Measurements from ENCODE around the gene OR1S2. TPM values are rescaled to one million over a fixed set of nuclear protein-coding genes. Genes with fewer than 3 reads are reported as not detected.
"Not testable (repeated sequence)": the region's sequence is repeated elsewhere in the genome, so short reads cannot be mapped to it uniquely, and the experiment has no call there.

Gene OR1S2, protein sequence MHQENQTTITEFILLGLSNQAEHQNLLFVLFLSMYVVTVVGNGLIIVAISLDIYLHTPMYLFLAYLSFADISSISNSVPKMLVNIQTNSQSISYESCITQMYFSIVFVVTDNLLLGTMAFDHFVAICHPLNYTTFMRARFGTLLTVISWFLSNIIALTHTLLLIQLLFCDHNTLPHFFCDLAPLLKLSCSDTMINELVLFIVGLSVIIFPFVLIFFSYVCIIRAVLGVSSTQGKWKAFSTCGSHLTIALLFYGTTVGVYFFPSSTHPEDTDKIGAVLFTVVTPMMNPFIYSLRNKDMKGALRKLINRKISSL
- polyA plus RNA-seq (2013, experiment 1 of 2) = not detected
- not detected for polyA plus RNA-seq (2013, experiment 2 of 2)

DNA sequence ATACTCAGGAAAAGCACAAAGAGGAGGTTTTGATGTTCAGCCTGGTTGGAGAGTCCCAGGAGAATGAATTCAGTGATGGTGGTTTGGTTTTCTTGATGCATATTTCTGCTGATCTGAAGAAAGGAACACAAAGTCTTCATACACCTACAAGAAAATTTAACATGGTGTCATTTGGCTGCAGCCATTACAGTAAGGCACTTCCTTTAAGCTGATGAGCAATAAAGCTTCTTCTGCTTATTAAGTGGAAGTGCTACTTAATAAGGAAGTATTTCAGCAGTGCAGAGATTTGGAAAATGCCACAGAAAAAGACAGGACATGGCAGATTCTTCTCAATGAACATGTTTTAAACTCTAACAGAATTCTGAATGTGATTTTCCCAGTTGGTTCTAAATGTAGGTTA, at the start of gene OR1S2:
OR1S2 (minus strand) TSS at position 101 of the 400 bp plus-strand sequence; CDS start at position 101, 0 bp downstream.
- Histone ChIP-seq H3K27me3 (ENCODE audit: insufficient read depth, low read length) (no peaks in the 10 kb centered on the region), H3K4me1 (ENCODE audit: insufficient read depth, low read length) (no peaks in the 10 kb centered on the region), H3K36me3 (ENCODE audit: insufficient read depth, low read length) (no peaks in the 10 kb centered on the region), H3K27ac (ENCODE audit: low read depth, low read length) (no peak within 1 kb of the TSS), H3K9me3 (ENCODE audit: insufficient read depth, low read depth, low read length) (no peaks in the 10 kb centered on the region), H3K9ac (ENCODE audit: low read depth, low read length) (no peak within 1 kb of the TSS), H3K4me3 (ENCODE audit: low read length) (no peak within 1 kb of the TSS)

DNA sequence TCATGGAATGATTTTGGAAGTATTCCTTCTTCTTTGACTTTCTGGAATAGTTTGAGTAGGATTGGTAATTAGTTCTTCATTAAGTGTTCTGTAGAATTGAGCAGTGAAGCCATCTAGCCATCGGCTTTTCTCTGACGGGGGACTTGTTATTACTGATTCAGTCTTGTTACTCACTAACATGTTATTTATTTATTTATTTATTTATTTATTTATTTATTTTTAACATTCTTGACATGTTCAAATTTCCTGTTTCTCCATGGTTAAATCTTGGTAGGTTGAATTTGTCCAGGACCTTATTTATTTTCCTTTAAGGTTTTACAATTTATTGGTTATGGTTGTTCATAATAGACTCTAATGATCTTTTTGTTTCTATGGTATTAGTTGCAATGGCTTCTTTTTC, 40.0 kb upstream of the OR1S2 start:
- no peaks in the 10 kb centered on the region for H3K36me3 ChIP-seq (ENCODE audit: insufficient read depth, low read length)
- no peak overlapping the region for H3K9ac ChIP-seq (ENCODE audit: low read depth, low read length)
- H3K27me3 ChIP-seq (ENCODE audit: insufficient read depth, low read length) = no peaks in the 10 kb centered on the region
- H3K9me3 ChIP-seq (ENCODE audit: insufficient read depth, low read depth, low read length) = peaks cover 19% of the 10 kb centered on the region; the same call in 1 of the 2 replicates
- no peak overlapping the region for H3K27ac ChIP-seq (ENCODE audit: low read depth, low read length)
- WGBS = no CpG with 5 or more reads among the region's 2 CpGs
- H3K4me3 ChIP-seq (ENCODE audit: low read length) = no peak overlapping the region
- H3K4me1 ChIP-seq (ENCODE audit: insufficient read depth, low read length) = no peaks in the 10 kb centered on the region

DNA sequence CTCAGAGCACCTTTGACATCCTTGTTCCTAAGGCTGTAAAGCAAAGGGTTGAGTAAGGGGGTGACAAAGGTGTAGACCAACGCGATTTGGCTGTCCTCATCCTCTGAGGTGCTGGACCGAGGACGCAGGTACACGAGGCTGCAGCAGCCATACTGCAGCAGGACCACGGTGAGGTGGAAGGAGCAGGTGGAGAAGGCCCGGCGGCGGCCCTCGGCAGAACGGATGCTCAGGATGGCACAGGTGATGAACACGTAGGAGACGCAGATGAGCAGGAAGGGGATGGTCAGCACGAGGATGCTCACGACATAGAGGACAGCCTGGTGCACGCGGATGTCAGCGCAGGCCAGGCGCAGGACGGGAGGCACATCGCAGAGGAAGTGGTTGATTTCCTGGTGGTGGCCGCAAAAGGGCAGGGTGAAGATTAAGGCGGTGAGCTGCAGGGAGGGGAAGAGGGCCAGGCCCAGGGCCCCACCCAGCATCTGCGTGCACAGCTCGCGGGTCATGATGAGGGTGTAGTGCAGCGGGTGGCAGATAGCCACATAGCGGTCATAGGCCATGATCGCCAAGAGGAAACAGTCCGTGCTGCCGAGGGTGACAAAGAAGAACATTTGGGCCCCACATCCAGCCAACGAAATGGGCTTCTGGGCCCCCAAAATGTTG, 24.1 kb upstream of the OR1S2 start:
- H3K27me3 ChIP-seq (ENCODE audit: insufficient read depth, low read length) = no peaks in the 10 kb centered on the region
- WGBS = 93% methylated on average over 32 of the region's 32 CpGs
- no peaks in the 10 kb centered on the region for H3K36me3 ChIP-seq (ENCODE audit: insufficient read depth, low read length)
- H3K4me3 ChIP-seq (ENCODE audit: low read length) = no peak overlapping the region
- H3K4me1 ChIP-seq (ENCODE audit: insufficient read depth, low read length) = no peaks in the 10 kb centered on the region
- H3K27ac ChIP-seq (ENCODE audit: low read depth, low read length) = no peak overlapping the region
- H3K9me3 ChIP-seq (ENCODE audit: insufficient read depth, low read depth, low read length) = no peaks in the 10 kb centered on the region
- no peak overlapping the region for H3K9ac ChIP-seq (ENCODE audit: low read depth, low read length)

DNA sequence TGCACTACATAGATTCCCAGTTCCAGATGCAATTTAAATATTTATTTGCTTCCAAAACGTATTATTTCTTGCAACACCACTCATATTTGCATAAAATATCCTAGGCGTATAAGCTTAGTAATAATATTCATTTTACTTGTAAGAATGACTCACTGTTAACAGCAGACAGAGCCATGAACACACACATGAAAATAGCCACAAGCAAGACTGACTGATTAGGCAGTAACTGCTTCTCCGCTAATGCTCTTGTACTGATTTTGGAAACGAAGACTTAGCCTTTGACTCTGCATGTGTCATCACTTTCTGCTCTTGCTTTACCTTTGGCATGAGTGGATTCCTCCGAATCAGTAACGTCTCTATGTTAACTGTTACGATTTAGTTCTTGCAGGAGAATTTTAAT, 18.8 kb upstream of the OR1S2 start:
- H3K9me3 ChIP-seq (ENCODE audit: insufficient read depth, low read depth, low read length) = no peaks in the 10 kb centered on the region

DNA sequence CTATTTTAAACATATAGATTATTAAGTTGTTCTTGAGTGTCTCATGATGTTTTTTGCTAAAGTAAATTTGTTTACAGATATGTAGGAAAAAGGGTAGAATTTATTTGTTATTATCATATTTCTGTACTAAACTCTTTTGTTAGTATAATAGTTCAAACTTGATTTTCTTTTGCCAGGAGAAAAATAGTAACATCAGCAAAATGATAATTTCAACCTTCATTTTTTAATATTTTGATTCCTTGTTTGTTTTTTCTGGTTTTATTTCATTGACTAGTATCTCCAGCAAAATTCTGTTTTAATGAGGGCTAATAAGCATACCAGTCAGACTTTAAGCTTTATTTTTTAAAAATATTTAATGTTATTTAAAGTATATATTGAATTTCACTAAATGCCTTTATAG, 12.5 kb upstream of the OR1S2 start:
- no peaks in the 10 kb centered on the region for H3K9me3 ChIP-seq (ENCODE audit: insufficient read depth, low read depth, low read length)
- no peak overlapping the region for H3K9ac ChIP-seq (ENCODE audit: low read depth, low read length)
- H3K4me1 ChIP-seq (ENCODE audit: insufficient read depth, low read length) = no peaks in the 10 kb centered on the region
- H3K27me3 ChIP-seq (ENCODE audit: insufficient read depth, low read length) = no peaks in the 10 kb centered on the region
- no peak overlapping the region for H3K4me3 ChIP-seq (ENCODE audit: low read length)
- no peak overlapping the region for H3K27ac ChIP-seq (ENCODE audit: low read depth, low read length)
- H3K36me3 ChIP-seq (ENCODE audit: insufficient read depth, low read length) = no peaks in the 10 kb centered on the region

More for the DNA sequence above, 18.8 kb upstream of the OR1S2 start:
- 80% methylated on average over 7 of the region's 7 CpGs for WGBS
- no peaks in the 10 kb centered on the region for H3K36me3 ChIP-seq (ENCODE audit: insufficient read depth, low read length)
- H3K27ac ChIP-seq (ENCODE audit: low read depth, low read length) = no peak overlapping the region
- no peaks in the 10 kb centered on the region for H3K27me3 ChIP-seq (ENCODE audit: insufficient read depth, low read length)
- no peak overlapping the region for H3K9ac ChIP-seq (ENCODE audit: low read depth, low read length)
- no peaks in the 10 kb centered on the region for H3K4me1 ChIP-seq (ENCODE audit: insufficient read depth, low read length)
- no peak overlapping the region for H3K4me3 ChIP-seq (ENCODE audit: low read length)

DNA sequence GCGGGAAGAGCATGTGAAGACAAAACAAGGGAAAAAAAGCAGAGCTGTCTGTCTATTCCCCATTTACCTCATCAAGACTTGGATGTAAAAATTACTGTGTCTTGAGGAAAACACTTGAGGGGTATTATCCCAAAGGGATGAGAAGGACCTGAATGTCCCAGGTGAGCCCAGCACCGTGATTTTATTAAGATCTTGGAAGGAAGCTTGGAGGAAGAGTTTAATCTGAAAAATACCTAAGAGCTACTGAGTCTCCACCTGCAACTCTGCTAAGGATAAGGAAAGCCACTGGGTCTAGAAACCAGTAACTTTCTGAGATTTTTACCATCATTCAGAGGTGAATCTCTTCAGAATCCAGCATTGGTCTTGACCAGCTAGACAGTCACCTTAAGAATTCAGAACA, 8.5 kb upstream of the OR1S2 start, which contains the start of gene OR1S1:
OR1S1 (plus strand) TSS at position 301 of the 400 bp plus-strand sequence.
- not testable (repeated sequence) for H3K27ac ChIP-seq (ENCODE audit: low read depth, low read length); H3K36me3 ChIP-seq (ENCODE audit: insufficient read depth, low read length); H3K27me3 ChIP-seq (ENCODE audit: insufficient read depth, low read length); H3K9ac ChIP-seq (ENCODE audit: low read depth, low read length); H3K9me3 ChIP-seq (ENCODE audit: insufficient read depth, low read depth, low read length); H3K4me3 ChIP-seq (ENCODE audit: low read length); H3K4me1 ChIP-seq (ENCODE audit: insufficient read depth, low read length)
- WGBS = 69% methylated on average over 1 of the region's 2 CpGs

DNA sequence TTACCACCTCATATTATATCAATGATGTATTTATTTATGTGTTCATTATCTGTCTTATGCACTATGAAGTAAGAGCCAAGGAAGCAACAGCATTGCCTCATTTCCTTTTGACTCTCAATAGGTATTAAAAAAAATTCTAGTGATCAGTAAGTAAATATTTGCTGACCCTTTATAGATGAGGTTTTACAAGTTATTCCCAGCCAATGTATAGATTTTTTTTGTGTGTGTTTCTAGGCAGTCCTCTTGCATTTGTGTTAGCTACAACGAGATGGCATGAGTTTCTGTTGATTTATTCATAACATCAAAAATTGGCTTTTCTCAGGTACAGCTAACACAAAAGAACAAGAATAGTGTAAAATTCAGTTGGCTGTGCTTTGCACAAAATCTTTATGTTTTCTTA, 4.7 kb downstream of the OR1S2 start:
- Histone ChIP-seq H3K4me3 (ENCODE audit: low read length) (no peak overlapping the region), H3K27me3 (ENCODE audit: insufficient read depth, low read length) (no peaks in the 10 kb centered on the region), H3K9ac (ENCODE audit: low read depth, low read length) (no peak overlapping the region), H3K9me3 (ENCODE audit: insufficient read depth, low read depth, low read length) (peaks cover 12% of the 10 kb centered on the region; the same call in 1 of the 2 replicates), H3K27ac (ENCODE audit: low read depth, low read length) (no peak overlapping the region), H3K36me3 (ENCODE audit: insufficient read depth, low read length) (no peaks in the 10 kb centered on the region), H3K4me1 (ENCODE audit: insufficient read depth, low read length) (no peaks in the 10 kb centered on the region)
- 60% methylated on average over 1 of the region's 1 CpG for WGBS

DNA sequence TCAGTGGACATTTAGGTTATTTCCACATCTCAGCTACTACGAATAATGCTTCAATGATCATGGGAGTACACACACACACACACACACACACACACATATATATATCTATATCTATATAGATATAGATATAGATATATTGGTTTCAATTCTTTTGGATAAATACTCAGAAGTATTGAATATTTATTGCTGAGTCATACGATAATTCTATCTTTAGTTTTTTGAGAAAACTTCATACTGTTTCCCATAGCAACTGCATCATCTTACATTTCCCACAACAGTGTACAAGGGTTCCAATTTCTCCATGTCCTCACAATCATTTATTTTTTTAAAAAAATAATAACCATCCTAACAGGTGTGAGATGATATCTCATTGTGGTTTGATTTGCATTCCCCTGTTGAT, 8.0 kb downstream of the OR1S2 start:
- H3K4me3 ChIP-seq (ENCODE audit: low read length) = no peak overlapping the region
- H3K27me3 ChIP-seq (ENCODE audit: insufficient read depth, low read length) = no peaks in the 10 kb centered on the region
- peaks cover 12% of the 10 kb centered on the region; the same call in 1 of the 2 replicates for H3K9me3 ChIP-seq (ENCODE audit: insufficient read depth, low read depth, low read length)
- no peaks in the 10 kb centered on the region for H3K4me1 ChIP-seq (ENCODE audit: insufficient read depth, low read length)
- no peak overlapping the region for H3K9ac ChIP-seq (ENCODE audit: low read depth, low read length)
- 84% methylated on average over 2 of the region's 2 CpGs for WGBS
- H3K27ac ChIP-seq (ENCODE audit: low read depth, low read length) = no peak overlapping the region
- no peaks in the 10 kb centered on the region for H3K36me3 ChIP-seq (ENCODE audit: insufficient read depth, low read length)

DNA sequence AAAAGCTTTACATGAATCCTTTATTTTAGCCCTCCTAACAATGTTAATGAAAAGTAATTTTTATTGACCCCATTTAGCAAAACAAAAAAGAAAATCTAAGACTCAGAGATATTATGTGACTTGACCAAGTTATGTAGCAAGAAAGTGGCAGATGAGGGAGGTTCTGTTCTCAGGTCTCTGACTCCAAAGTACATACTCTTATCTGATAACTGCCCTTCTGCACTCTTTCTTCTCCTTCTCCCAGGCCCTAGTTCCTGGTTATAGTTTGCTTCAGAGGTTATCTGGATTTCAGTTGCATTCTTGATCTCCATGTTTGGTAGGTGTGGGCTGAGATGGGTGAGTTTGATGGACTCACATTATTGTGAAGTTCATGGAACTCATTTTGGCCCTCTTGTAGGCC, 10.6 kb downstream of the OR1S2 start:
- H3K27me3 ChIP-seq (ENCODE audit: insufficient read depth, low read length) = no peaks in the 10 kb centered on the region
- H3K9ac ChIP-seq (ENCODE audit: low read depth, low read length) = no peak overlapping the region
- no peaks in the 10 kb centered on the region for H3K4me1 ChIP-seq (ENCODE audit: insufficient read depth, low read length)
- H3K36me3 ChIP-seq (ENCODE audit: insufficient read depth, low read length) = no peaks in the 10 kb centered on the region
- no peak overlapping the region for H3K4me3 ChIP-seq (ENCODE audit: low read length)
- no peak overlapping the region for H3K27ac ChIP-seq (ENCODE audit: low read depth, low read length)
- H3K9me3 ChIP-seq (ENCODE audit: insufficient read depth, low read depth, low read length) = peaks cover 12% of the 10 kb centered on the region; the same call in 1 of the 2 replicates

DNA sequence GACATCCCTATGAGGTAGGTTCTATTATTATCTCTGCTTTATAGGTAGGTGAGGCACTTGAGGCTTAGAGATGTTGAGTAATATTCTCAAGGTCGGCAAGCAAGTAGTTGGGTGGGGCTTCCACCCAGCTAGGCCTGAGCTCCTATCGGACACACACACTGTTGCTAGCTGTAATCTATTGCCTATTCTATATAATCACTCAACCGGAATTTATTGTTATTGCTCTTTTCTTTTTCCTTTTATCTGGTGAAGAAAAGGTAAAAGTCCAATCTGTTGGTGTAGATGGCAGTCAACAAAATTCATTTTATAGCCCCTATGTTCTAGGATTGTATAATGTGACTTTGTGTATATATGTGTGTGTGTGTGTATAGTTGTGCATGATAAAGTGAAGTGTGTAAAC, 11.7 kb downstream of the OR1S2 start:
- H3K9ac ChIP-seq (ENCODE audit: low read depth, low read length) = no peak overlapping the region
- 79% methylated on average over 2 of the region's 3 CpGs for WGBS
- no peaks in the 10 kb centered on the region for H3K4me1 ChIP-seq (ENCODE audit: insufficient read depth, low read length)
- 0 out of 2 replicates have a peak, but pooled peaks cover under 1% of the 10 kb centered on the region for H3K9me3 ChIP-seq (ENCODE audit: insufficient read depth, low read depth, low read length)
- H3K4me3 ChIP-seq (ENCODE audit: low read length) = no peak overlapping the region
- H3K27ac ChIP-seq (ENCODE audit: low read depth, low read length) = no peak overlapping the region
- H3K27me3 ChIP-seq (ENCODE audit: insufficient read depth, low read length) = no peaks in the 10 kb centered on the region
- H3K36me3 ChIP-seq (ENCODE audit: insufficient read depth, low read length) = no peaks in the 10 kb centered on the region

DNA sequence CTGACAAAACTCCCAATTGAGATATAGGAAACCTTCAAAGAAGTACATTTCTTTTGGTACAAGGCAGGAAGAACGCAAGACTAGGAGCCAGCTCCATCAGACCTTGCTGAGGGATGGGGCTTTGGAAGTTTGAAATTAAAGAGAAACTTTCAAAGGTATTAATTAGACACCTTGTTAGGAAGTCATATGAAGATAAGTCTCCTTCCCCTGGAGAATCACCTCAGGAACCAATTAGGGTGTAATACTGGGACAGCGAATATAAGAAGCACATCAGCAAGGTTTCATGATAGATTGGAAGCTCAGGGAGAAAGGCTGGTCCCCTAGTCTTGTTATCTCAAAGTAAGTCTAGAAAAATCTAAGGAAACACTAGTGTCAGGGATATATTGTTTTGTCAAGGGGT, 15.2 kb downstream of the OR1S2 start, which contains the start of gene OR9Q2:
OR9Q2 (plus strand) TSS at position 301 of the 400 bp plus-strand sequence. CDS start 1,421 bp downstream, outside the sequence.
- H3K9ac ChIP-seq (ENCODE audit: low read depth, low read length) = no peak within 1 kb of the TSS
- no peaks in the 10 kb centered on the region for H3K4me1 ChIP-seq (ENCODE audit: insufficient read depth, low read length)
- no peaks in the 10 kb centered on the region for H3K36me3 ChIP-seq (ENCODE audit: insufficient read depth, low read length)
- 73% methylated on average over 2 of the region's 2 CpGs for WGBS
- no peaks in the 10 kb centered on the region for H3K9me3 ChIP-seq (ENCODE audit: insufficient read depth, low read depth, low read length)
- H3K27me3 ChIP-seq (ENCODE audit: insufficient read depth, low read length) = no peaks in the 10 kb centered on the region
- no peak within 1 kb of the TSS for H3K27ac ChIP-seq (ENCODE audit: low read depth, low read length)
- no peak within 1 kb of the TSS for H3K4me3 ChIP-seq (ENCODE audit: low read length)

All from HUES64 (cell line).